ENCODE measurements around the gene CBLB.

DNA sequence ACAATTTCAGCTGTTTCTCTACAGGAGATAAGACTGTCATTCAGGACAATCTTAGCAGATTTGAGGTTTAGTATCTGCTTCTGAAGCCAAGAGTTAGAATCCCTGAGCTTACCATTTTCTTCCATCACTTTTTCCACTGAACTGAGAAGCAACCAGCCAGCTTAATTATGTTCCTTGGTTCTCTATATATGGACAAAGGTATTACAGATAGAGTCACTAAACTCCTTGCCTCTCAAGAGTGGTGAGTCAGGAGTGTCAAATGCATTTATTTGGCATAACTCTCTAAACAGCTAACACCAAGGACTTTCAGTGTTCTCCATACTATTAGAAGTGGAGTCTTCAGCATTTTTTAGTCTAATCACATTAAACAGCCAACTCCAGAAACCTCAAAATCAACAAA lies 262.8 kb downstream of the CBLB start:
- TF ChIP-seq, protein P1, sequence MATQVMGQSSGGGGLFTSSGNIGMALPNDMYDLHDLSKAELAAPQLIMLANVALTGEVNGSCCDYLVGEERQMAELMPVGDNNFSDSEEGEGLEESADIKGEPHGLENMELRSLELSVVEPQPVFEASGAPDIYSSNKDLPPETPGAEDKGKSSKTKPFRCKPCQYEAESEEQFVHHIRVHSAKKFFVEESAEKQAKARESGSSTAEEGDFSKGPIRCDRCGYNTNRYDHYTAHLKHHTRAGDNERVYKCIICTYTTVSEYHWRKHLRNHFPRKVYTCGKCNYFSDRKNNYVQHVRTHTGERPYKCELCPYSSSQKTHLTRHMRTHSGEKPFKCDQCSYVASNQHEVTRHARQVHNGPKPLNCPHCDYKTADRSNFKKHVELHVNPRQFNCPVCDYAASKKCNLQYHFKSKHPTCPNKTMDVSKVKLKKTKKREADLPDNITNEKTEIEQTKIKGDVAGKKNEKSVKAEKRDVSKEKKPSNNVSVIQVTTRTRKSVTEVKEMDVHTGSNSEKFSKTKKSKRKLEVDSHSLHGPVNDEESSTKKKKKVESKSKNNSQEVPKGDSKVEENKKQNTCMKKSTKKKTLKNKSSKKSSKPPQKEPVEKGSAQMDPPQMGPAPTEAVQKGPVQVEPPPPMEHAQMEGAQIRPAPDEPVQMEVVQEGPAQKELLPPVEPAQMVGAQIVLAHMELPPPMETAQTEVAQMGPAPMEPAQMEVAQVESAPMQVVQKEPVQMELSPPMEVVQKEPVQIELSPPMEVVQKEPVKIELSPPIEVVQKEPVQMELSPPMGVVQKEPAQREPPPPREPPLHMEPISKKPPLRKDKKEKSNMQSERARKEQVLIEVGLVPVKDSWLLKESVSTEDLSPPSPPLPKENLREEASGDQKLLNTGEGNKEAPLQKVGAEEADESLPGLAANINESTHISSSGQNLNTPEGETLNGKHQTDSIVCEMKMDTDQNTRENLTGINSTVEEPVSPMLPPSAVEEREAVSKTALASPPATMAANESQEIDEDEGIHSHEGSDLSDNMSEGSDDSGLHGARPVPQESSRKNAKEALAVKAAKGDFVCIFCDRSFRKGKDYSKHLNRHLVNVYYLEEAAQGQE (IDR thresholded peaks at IDR 0.05; ENCODE audit: insufficient read depth in 1 of 2, low read depth in 2 of 2, low read length in 2 of 2), result no peak
- no peak for TF ChIP-seq POLR2AphosphoS5 (IDR thresholded peaks at IDR 0.05; ENCODE audit: low read depth, low read length)
- TF ChIP-seq SIN3A (IDR thresholded peaks at IDR 0.05; ENCODE audit: borderline replicate concordance, insufficient read depth, low read length), result no peak
- no peak for TF ChIP-seq FOXP2 (optimal IDR thresholded peaks at IDR 0.05; ENCODE audit: borderline replicate concordance, extremely low read depth, extremely low read length, insufficient read depth)
- TF ChIP-seq TAF1 (IDR thresholded peaks at IDR 0.05; ENCODE audit: borderline replicate concordance, insufficient read depth, low read length), result no peak
